Adrenal gland (tissue), 5 donors: ENCODE measurements around the gene MISFA.

Source experiments
- CTCF ChIP-seq, 6 experiments: fragments of 450-650 bp in 4 of 6; fragments of 200-600 bp in 2 of 6; sonication (generic) in 1 of 6; IDR thresholded peaks; 1 replicate in 5 of 6; 2 replicates in 1 of 6; pipeline versions ENCODE4 v1.5.1 to v1.8.0; 2016 to 2021; ENCODE audit warnings: antibody characterized with exemption in 6 of 6, mild to moderate bottlenecking in 2 of 6, moderate library complexity in 1 of 6
- POLR2A ChIP-seq, 2 donors: fragments of 450-650 bp; IDR thresholded peaks; one replicate each; pipeline ENCODE4 v1.6.1; 2017; ENCODE audit warnings: antibody characterized with exemption in 2 of 2, mild to moderate bottlenecking in 2 of 2, moderate library complexity in 1 of 2
- donor health status: DM: no; HTN: no; CAD: no.

DNA sequence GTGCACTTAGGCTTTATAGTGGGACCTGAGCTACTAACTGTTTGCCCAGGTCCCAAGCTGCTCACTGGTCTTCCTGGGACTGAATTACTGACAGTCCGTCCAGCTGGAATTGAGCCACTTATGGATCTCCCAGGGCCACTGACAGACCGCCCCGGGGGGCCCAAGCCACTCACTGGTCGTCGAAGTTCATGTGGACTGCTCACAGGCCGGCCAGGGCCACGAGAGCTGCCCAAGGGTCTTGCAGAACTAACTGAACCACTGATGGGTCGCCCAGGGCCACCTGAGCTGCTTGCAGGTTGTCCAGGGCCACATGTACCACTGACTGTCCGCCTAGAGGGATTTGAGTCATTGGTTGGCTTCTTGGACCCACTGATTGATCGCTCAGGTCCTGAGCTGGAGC, 15.1 kb downstream of the MISFA start:
- TF ChIP-seq CTCF (IDR thresholded peaks at IDR 0.05) (no peak), POLR2A (IDR thresholded peaks at IDR 0.05) (no peak)
